GM23248 (cell line): ENCODE data around the gene RBKS. TPM values are rescaled to one million over a fixed set of nuclear protein-coding genes. Genes with fewer than 3 reads are reported as not detected.

Experiments
- DNase-seq: peaks from one replicate; pipeline ENCODE4 v3.0.0-alpha.2; 2015
- H2AFZ ChIP-seq: fragments of 200-600 bp; sonication (generic); 2 replicates; pipeline ENCODE4 v1.6.1; 2016; ENCODE audit warnings: antibody characterized with exemption
- H3F3A ChIP-seq: fragments of 200-600 bp; sonication (generic); 2 replicates; pipeline ENCODE4 v1.6.1; 2016; ENCODE audit warnings: mild to moderate bottlenecking, antibody characterized with exemption, mixed run types; ENCODE audit not compliant: insufficient read depth
- H3K27ac ChIP-seq: fragments of 200-600 bp; sonication (generic); 2 replicates; pipeline ENCODE4 v1.5.1; 2016; ENCODE audit warnings: mild to moderate bottlenecking
- H3K27me3 ChIP-seq: fragments of 200-600 bp; sonication (generic); replicated peaks from 2 replicates; pipeline ENCODE4 v1.6.1; 2016; ENCODE audit warnings: mild to moderate bottlenecking; ENCODE audit not compliant: insufficient read depth
- H3K36me3 ChIP-seq: fragments of 200-600 bp; sonication (generic); 2 replicates; pipeline ENCODE4 v1.6.1; 2016; ENCODE audit warnings: low read depth, mild to moderate bottlenecking
- H3K4me1 ChIP-seq: fragments of 200-600 bp; sonication (generic); 2 replicates; pipeline ENCODE4 v1.6.1; 2016; ENCODE audit warnings: mild to moderate bottlenecking; ENCODE audit not compliant: insufficient read depth
- H3K4me2 ChIP-seq: fragments of 200-600 bp; sonication (generic); one replicate; pipeline ENCODE4 v1.6.1; 2016; ENCODE audit warnings: mild to moderate bottlenecking; ENCODE audit not compliant: unreplicated experiment
- H3K4me3 ChIP-seq: fragments of 200-600 bp; sonication (generic); 2 replicates; pipeline ENCODE4 v1.5.1; 2016; ENCODE audit warnings: mild to moderate bottlenecking
- H3K79me2 ChIP-seq: fragments of 200-600 bp; sonication (generic); 2 replicates; pipeline ENCODE4 v1.6.1; 2016; ENCODE audit warnings: mild to moderate bottlenecking; ENCODE audit not compliant: insufficient read depth
- H3K9ac ChIP-seq: fragments of 200-600 bp; sonication (generic); 2 replicates; pipeline ENCODE4 v1.6.1; 2016; ENCODE audit warnings: mild to moderate bottlenecking
- H3K9me2 ChIP-seq: fragments of 200-600 bp; sonication (generic); 2 replicates; pipeline ENCODE4 v1.6.1; 2016; ENCODE audit warnings: mixed run types, mild to moderate bottlenecking, moderate library complexity; ENCODE audit not compliant: insufficient read depth
- H3K9me3 ChIP-seq: fragments of 200-600 bp; sonication (generic); one replicate; pipeline ENCODE4 v1.6.1; 2017; ENCODE audit warnings: low read depth
- H4K20me1 ChIP-seq: fragments of 200-600 bp; sonication (generic); 2 replicates; pipeline ENCODE4 v1.6.0; 2016; ENCODE audit not compliant: insufficient read depth
- EZH2 ChIP-seq: fragments of 200-600 bp; sonication (generic); IDR thresholded peaks from 2 replicates; pipeline ENCODE4 v1.6.1; 2018; ENCODE audit warnings: antibody characterized with exemption, mild to moderate bottlenecking; ENCODE audit not compliant: insufficient read depth, poor library complexity, severe bottlenecking
- EZH2phosphoT487 ChIP-seq: fragments of 200-600 bp; sonication (generic); IDR thresholded peaks from 2 replicates; pipeline ENCODE4 v1.6.1; 2018; ENCODE audit warnings: antibody characterized with exemption, moderate library complexity, mild to moderate bottlenecking, low read depth; ENCODE audit not compliant: insufficient read depth
- WGBS, 2 experiments: methylation state at CpG; one replicate each; pipeline ENCODE4 v1.1.6; 2015 to 2017; ENCODE audit warnings: low lambda C conversion rate in 2 of 2, low coverage in 1 of 2; ENCODE audit errors: missing lambda C conversion rate in 2 of 2; 5-methylcytosine and 5-hydroxymethylcytosine counted together
- in situ Hi-C: fragments of 300-500 bp; cut with MboI; formaldehyde crosslinking; loops from 2 replicates; pipeline ENCODE4 v1.15.0; 2020
- polyA plus RNA-seq: library from polyadenylated mRNA; unstranded; fragments of >200 nt; fragmentation: Nextera tagmentation; extraction: Ambion mirVana; gene quantifications from 2 replicates; pipeline ENCODE4 v1.2.1, GENCODE V29; 2016
- total RNA-seq: library from RNA; depleted of rRNA; stranded (reverse); fragments of >200 nt; shearing (Covaris generic); gene quantifications from 2 replicates; pipeline ENCODE4 v1.2.3, GENCODE V29; 2014

The RBKS gene
- total and polyA plus RNA-seq, 2 experiments from 2014 or later: 2.8 to 3.6 TPM

DNA sequence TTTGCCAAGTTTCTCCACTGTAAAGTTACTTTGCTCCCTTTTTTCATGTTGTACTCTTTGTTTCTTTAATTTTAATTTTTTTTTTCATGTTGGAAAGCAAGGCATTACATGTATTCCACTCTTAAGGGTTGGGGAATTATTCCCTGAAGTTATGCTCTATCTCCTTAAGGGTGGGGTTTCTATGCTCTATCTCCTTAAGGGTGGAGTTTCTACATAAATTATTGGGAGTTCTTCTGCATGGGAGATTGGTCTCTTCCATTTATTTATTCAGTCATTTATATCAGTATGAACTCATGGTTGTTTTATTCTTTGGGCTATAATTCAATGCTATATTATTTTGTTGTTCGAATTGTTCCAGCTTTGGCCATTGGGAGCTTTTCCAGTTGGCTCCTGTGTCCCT is 107.5 kb downstream of the RBKS start:
- Histone ChIP-seq H3K9ac (no peak overlapping the region), H3K4me1 (peaks cover 9% of the 10 kb centered on the region), H3F3A (no peaks in the 10 kb centered on the region), H3K9me3 (no peaks in the 10 kb centered on the region), H3K9me2 (no peaks in the 10 kb centered on the region), H3K27me3 (no peaks in the 10 kb centered on the region), H3K79me2 (peaks cover 55% of the 10 kb centered on the region), H2AFZ (no peak overlapping the region), H3K4me3 (no peak overlapping the region), H3K36me3 (peaks cover 18% of the 10 kb centered on the region; the same call in 1 of the 2 replicates), H3K4me2 (no peak overlapping the region), H3K27ac (no peak overlapping the region), H4K20me1 (no peaks in the 10 kb centered on the region)
- WGBS, 2 experiments: 94 to 97% methylated on average over 1 of the region's 1 CpG
- TF ChIP-seq EZH2 (no peak), EZH2phosphoT487 (no peak)
- in situ Hi-C loops: no loop called here
- no peak for DNase-seq

GRCh38 chr2:27781496-27781895 is 108.7 kb downstream of the RBKS start:
- Histone ChIP-seq H3K27ac (no peak overlapping the region), H3F3A (peaks cover 6% of the 10 kb centered on the region), H3K4me3 (no peak overlapping the region), H4K20me1 (no peaks in the 10 kb centered on the region), H2AFZ (no peak overlapping the region), H3K9ac (no peak overlapping the region), H3K9me3 (no peaks in the 10 kb centered on the region), H3K36me3 (peaks cover 18% of the 10 kb centered on the region; the same call in 1 of the 2 replicates), H3K79me2 (peaks cover 67% of the 10 kb centered on the region), H3K27me3 (no peaks in the 10 kb centered on the region), H3K4me2 (no peak overlapping the region), H3K9me2 (no peaks in the 10 kb centered on the region), H3K4me1 (peaks cover 20% of the 10 kb centered on the region)
- 100% methylated on average over 2 of the region's 2 CpGs for WGBS, 2 experiments
- no peak for DNase-seq
- in situ Hi-C loops: no loop called here
- TF ChIP-seq EZH2 (no peak), EZH2phosphoT487 (no peak)

DNA sequence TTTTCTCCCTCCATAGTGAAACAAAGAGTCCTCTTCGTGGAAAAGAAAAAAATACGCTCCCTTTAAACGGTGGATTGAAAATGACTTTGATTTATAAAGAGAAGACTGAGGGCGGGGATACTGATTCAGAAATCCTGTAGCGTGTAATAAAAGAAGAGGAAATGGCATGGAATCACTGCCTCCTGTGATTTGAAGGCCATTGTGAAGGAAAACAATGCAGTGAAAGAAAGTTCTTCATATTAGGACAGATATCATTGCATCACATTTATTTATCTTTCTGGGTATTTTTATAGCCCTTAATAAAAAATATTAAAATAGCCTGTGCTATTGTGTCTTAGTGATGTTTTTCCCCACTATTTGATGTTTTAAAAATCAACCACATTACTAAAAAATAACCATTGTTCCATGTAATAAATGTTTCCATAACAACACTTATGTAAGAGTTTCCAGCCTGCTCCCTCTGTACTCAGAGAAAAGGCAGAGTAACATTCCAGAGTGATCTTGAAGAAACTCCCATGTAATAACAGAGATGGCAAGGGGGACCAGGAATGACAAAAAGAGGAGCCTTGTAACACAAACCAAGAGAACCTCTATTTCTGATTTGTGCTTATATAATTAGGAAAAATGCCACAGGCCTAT is 110.7 kb downstream of the RBKS start:
- Histone ChIP-seq H3F3A (peaks cover 18% of the 10 kb centered on the region), H3K9me3 (no peaks in the 10 kb centered on the region), H3K36me3 (peaks cover 18% of the 10 kb centered on the region; the same call in 1 of the 2 replicates), H3K79me2 (peaks cover 87% of the 10 kb centered on the region), H3K9ac (no peak overlapping the region), H3K27me3 (no peaks in the 10 kb centered on the region), H3K4me3 (no peak overlapping the region), H3K9me2 (no peaks in the 10 kb centered on the region), H3K4me1 (peaks cover 32% of the 10 kb centered on the region), H3K4me2 (no peak overlapping the region), H2AFZ (no peak overlapping the region), H4K20me1 (no peaks in the 10 kb centered on the region), H3K27ac (no peak overlapping the region)
- TF ChIP-seq EZH2phosphoT487 (no peak), EZH2 (no peak)
- 38 to 45% methylated on average over 5 of the region's 5 CpGs for WGBS, 2 experiments
- DNase-seq: peak; percentile 28
- in situ Hi-C loops: no loop called here

DNA sequence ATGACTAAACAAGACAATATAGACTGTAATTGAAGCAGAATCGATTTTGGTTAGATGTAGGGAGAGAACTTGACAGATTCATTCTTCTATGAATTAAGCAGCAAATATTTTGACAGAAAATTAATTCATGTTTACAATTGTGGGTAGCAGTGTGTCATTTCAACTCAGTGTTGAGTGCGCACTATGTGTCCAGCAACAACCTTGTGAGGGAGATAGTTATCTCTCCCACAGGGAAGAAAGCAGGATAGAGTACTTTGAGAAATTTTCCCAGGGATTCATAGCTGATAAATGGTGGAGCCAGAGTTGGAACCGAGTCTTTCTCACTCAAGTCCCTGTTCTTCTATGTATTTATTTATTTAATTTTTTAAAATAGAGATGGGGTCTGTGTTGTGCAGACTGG is 113.5 kb downstream of the RBKS start:
- 79 to 80% methylated on average over 3 of the region's 3 CpGs for WGBS, 2 experiments
- peak overlapping the region; percentile 52 for H3K4me2 ChIP-seq

More for the DNA sequence above, 113.5 kb downstream of the RBKS start:
- Histone ChIP-seq H3K4me3 (peak overlapping the region; percentile 9; the same call in 1 of the 2 replicates), H3K9ac (0 out of 2 replicates have a peak overlapping the region, but pooled peaks have one; percentile 14), H2AFZ (no peak overlapping the region), H3K9me3 (no peaks in the 10 kb centered on the region), H3K4me1 (peaks cover 48% of the 10 kb centered on the region), H3K36me3 (peaks cover 18% of the 10 kb centered on the region; the same call in 1 of the 2 replicates), H3K79me2 (peaks cover 100% of the 10 kb centered on the region), H3K27me3 (no peaks in the 10 kb centered on the region), H4K20me1 (no peaks in the 10 kb centered on the region), H3K27ac (peak overlapping the region; percentile 47), H3F3A (peaks cover 26% of the 10 kb centered on the region), H3K9me2 (no peaks in the 10 kb centered on the region)
- no peak for DNase-seq
- TF ChIP-seq EZH2: no peak
- no peak for TF ChIP-seq EZH2phosphoT487
- in situ Hi-C loops: no loop called here
